Measurements from ENCODE around the gene AP5B1.
A peak's percentile ranks its signal among the peaks of the same experiment; 100 is the strongest.

Gene AP5B1

DNA sequence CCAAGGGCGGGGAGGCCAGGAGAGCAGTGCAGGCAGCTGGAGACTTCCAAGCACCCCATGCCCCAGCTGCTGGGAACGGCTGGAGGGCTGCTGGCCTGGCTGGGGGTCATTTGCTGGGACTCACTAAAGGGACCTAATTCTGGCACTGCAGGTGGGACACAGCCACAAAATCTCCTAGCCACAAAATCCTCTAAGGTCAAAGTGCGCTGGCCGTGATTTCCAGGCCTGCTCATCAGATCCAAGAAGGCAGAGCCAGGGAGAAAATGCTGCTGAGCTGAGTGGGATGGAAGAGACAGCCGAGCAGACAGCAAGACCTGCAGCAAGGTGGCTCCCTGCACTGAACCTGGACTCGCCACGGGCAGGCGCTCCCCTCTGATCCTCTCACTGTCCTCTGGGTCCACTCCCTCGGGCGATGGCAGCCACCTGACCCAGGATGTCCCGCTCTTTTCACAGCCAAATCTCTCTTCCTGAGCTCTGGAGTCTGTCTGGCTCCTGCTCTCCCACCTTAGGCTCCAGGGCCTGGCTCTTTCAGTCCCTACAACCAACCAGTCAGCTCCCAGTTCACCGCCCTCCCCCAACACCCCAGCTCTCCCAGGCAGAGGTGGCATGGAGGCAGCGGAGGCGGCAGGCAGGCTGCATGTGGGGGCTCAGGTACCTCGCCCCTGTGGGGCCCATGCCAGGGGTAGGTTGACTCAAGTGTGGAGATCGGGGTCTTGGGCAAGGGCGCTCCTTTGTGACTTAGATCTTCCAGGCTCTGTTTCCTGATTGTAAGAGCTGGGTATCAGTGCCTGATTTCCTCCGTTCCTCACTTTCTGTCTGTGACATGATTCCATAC is 20.6 kb upstream of the AP5B1 start:
- no peak for DNase-seq (ENCODE audit: low spot score)

DNA sequence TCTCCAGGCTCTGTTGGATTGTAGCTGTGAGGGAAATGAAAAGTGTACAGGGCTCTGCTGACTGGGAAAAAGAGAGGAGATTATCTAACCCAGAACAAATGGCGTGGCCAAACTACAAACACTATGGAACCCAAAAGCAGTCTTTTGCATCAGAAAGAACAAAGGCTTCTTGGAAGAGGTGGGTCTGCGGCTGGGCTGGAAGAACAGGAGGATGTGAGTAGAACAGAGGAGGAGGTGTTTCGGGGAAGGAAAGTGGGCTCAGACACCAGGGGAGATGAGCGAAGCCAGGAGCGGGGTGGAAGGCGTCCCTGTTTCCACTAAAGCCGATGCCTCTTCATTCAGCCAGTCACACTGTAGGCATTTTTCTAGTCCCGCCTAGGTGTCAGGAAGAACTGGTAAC is 18.1 kb upstream of the AP5B1 start:
- DNase-seq (ENCODE audit: low spot score), result no peak

- no peak for DNase-seq (ENCODE audit: low spot score)
Observed at GRCh38 chr11:65797711-65798110, 16.9 kb upstream of the AP5B1 start.

DNA sequence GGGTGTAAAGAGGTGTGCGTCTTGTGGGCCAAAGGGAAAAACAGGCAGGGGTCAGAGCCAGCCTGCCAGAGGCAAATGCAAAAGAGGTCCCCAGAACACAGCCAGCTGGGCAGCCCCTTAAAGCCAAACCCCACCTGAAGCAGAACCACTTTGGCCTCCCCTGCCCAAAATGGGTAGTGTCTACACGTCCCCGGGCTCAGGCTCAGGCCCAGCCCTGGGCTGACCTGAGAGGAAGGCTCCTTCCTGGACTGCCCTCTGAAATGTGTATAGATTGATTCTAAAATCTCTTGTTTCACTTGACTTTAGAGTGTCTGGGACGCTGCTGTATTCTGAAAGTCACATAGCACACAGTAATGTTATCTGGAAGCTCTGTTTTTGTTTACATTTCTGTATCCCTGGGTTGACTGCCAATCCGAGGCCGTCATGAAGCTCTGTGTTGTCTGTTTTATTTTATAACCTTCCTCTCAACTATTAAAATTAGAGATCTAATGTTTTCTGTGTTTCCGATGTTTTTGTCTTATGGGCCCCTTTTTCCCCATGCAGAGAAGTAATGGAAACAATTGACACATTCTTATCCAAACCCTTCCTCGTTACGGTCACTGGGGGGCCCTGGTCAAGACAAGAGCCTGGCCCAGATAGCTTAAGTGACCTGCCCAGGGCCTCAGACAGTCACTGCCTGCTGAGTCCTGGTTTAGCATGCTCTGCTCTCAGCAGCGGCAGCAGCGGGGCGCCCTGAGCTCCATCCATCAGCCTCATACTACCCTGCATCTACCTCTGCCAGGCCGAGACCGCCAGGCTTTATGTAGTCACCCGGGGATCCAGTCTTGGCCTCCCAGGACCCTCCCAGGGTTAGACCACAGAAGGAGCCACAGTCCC is 16.2 kb upstream of the AP5B1 start:
- no peak for DNase-seq (ENCODE audit: low spot score)

GRCh38 chr11:65794570-65795510 is 14.1 kb upstream of the AP5B1 start:
- DNase-seq (ENCODE audit: low spot score), result no peak

DNA sequence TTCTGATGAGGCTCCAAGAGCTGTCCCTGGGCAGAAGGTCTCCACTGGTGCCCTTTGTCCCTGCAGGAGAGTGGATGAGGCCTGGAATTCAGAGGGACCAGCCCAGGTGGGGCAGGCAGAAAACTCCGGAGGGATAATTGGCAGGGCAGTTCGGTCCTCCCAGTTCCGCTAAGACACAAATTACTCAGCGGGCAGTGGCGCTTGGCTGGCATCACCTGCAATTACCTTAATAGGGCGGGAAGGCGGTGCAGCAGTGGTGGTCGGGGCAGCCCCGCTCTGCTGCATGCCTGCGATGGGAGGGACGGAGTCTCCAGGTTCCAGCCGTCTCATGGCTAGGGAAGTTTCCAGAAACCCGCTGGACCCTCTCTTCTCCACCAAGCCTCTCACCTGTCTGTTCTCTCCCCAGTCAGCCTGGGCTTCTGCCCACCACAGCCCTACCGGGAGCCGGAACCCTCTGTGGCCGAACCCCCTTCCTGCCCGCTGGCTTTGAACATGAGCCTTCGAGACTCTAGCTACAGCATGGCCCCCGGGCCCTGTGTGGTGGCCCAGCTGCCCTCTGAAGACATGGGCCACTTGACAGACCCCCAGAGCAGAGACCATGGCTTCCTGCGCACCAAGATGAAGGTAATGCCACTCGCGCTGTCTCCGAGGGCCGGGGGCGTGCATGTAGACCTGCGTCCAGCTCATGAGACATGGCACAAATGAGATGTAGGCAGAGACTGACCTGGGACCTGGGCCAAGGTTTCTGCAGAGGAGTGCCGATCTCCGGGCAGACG is 13.0 kb upstream of the AP5B1 start:
- DNase-seq (ENCODE audit: low spot score), result no peak

DNA sequence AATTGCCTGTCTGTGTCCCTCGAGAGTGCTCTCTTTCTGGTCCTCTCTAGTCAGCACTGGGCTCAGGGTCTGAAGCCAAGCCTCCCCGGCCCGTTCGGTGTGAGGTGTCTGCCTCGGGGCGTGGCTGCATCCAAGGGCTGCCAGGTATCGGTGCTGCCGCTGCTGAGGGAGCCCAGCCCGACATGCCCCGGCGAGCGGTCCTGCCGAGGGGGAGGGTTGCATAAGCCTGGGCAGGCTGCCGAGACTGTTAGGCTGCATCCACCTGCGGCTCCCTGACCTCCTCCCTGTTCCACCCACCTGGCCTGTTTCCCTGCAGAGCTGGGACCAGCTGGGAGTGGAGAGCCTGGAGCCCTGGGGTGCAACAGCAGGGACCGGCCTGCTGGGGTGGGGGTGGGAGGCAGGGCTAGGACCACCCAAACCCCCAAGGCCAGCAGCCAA is 12.4 kb upstream of the AP5B1 start:
- peak; percentile 42 for DNase-seq (ENCODE audit: low spot score)

DNA sequence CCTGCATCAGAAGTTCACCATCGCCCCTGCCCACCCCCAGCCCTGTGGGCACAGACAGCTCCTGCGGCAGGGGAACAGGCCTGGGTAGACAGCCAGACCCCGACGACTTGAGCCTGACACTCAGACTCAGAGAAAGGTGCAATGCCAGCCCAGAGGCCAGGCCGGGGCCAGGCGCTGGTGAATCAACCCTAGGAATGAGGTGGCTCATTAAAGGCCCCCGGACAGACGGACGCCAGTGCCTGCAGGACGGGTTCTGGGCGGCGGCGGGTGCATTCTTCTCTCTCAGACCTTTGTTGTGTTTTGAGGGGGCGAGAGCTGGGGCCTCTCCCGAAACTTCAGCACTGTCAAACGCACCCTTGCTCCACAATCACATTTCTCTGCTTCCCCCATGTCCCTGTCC is 11.7 kb upstream of the AP5B1 start:
- DNase-seq (ENCODE audit: low spot score), result no peak

GRCh38 chr11:65791719-65792213 is 11.0 kb upstream of the AP5B1 start:
- peak; percentile 64 for DNase-seq (ENCODE audit: low spot score)

DNA sequence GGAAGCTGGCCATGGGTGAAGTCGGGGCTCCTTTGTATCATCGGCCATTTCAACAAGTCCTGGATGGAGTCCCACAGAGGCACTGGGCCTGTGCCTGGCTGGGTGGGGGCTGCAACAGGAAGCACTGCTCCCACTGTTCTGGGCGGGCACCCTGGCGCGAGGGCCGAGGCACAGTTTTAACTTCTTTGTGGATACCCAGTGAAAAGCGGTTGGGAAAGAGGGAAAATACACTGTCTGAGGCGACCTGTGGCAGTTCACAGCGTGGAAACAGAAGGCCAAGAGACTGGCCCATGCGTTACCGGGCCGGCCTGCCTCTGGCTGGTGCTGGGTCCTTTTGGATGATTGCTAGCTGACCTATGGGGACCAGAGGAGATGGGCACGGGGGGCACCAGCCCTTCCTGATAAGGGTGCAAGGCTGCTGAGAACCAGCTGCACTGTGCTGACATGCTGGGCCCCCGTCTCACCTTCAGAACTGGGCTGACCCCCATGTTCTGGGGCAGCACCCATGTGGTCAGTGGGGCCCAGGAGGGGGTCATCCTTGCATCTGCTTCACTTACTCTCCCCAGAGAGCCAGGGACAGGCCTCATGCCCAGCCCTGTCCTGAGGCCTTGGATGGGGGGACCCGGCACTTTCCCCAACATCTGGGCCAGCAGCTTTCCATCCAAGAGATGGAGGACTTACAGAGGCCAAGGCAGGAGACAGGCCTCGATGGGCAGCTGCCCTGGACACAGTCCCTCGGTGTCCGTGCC is 10.3 kb upstream of the AP5B1 start:
- no peak for DNase-seq (ENCODE audit: low spot score)

DNA sequence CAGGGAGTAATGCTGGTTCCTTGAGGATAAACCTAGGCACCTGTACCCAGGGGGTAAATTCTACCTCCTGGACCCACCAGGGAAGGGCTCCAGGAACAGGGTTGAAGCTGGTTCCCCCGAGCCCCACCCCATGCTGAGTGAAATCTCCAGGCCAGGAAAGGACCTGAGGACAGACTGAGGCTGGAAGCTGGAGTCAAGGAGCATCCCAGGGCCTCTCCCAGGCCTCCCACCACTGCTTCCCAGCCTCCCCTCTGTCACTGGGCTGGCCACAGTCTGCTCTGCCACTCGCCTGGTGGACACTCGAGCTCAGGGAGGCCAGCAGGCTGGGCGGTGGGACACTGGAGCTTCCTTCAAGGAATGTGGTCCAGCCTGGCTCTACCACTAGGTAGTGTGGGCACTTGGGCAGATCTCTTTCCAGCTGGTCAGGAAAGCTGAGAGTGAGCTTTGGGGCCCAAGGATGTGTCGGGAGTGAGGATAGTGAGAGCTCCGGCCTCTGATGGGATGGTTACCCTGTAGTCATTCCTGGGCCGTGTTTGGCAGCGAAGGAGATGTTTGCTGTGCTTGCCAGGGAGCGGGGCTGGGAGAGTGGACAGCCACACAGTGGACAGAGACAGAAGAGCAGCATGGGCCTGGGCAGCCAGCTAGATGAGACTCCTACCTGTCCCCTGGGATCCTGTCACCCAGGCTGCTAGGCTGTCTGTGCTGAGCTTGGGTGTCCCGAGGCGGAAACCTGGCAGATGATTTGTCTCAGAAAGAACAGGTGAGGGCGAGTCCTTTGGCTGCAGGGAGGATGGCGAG is 9.5 kb upstream of the AP5B1 start:
- no peak for DNase-seq (ENCODE audit: low spot score)

GRCh38 chr11:65789230-65790103 is 8.7 kb upstream of the AP5B1 start:
- no peak for DNase-seq (ENCODE audit: low spot score)

GRCh38 chr11:65788821-65789220 is 8.0 kb upstream of the AP5B1 start:
- no peak for DNase-seq (ENCODE audit: low spot score)

- no peak for DNase-seq (ENCODE audit: low spot score)
Observed at GRCh38 chr11:65787649-65788622, 7.2 kb upstream of the AP5B1 start.

DNA sequence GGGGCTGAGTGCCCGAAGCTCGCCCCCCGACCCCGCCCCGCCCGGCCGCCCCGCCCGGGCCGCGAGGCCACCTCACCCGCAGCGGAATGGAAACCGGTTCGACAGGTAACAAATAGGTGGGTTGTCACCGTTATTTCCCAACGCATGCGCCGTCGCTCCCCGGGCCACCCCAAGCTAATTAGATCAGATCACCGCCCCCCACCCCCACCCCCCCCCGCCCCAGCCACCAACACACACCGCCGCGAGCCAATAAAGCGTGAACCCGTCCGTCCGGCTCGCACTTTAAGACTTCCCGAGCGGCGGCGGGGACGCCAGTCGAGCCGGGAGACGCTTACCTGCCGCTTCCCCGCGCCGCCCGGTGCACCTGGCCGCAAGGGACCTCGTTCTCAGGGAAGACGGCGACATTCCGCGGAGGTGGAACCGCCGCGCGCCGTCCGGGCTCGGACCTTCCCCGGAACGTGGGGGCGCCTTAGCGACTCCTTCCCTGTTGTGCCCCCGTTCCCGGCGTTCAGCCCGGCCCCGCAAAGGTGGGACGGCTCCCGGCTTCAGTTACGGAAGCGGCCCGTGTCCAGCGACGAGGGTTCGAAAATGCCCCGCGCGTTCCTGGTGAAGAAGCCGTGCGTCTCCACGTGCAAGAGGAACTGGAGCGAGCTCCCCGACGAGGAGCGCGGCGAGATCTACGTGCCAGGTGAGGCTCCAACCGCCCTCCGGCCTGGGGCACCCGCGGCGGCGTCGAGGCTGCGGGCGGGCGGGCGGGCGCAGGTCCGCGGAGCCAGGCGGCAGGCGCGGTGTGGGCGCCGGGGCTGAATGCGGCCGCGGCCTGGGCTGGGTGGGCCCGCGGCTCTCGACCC is 6.2 kb upstream of the AP5B1 start, which contains the start of gene OVOL1:
TSS of gene OVOL1 (plus strand) at position 278 of the 851 bp plus-strand sequence. CDS start at position 589, 311 bp downstream.
- no peak for DNase-seq (ENCODE audit: low spot score)

Data from SW480 (cell line).